Measurements from ENCODE around the gene DUSP28. TPM values are rescaled to one million over a fixed set of nuclear protein-coding genes. Genes with fewer than 3 reads are reported as not detected.

The DUSP28 gene
- total RNA-seq, 1 donor = 4.7 TPM

DNA sequence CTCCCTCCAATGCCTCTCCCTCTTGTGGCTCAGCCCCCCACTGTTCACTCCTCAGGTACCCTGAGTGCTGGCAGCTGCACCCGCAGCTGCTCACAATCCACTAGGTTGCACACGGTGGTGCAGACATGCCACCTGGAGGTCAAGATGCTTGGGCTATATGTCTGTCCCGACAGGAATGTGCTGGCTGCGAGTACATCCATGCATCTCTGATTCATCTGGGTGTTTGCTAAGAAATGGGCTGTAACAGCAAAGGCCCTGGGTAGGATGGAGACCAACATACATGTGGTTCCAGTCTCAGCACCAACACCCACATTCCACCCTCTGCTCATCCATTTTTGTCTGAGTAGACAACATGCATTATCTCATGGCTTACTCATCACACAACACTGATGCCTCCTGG, 33.6 kb upstream of the DUSP28 start:
- Histone ChIP-seq H3K79me2 (ENCODE audit: insufficient read depth, low read length) (no peaks in the 10 kb centered on the region), H3K4me3 (ENCODE audit: insufficient read depth, low read length) (no peak overlapping the region), H3K36me3 (ENCODE audit: insufficient read depth, low read length) (no peaks in the 10 kb centered on the region), H3K4me2 (ENCODE audit: insufficient read depth, low read length) (no peak overlapping the region), H3K27ac (ENCODE audit: low read depth, low read length) (no peak overlapping the region), H3K9me3 (ENCODE audit: low read depth, low read length) (peaks cover 2% of the 10 kb centered on the region), H2AFZ (ENCODE audit: low read length) (no peak overlapping the region), H4K20me1 (ENCODE audit: insufficient read depth, low read length) (no peaks in the 10 kb centered on the region), H3K4me1 (ENCODE audit: insufficient read depth, low read length) (no peaks in the 10 kb centered on the region), H3K27me3 (ENCODE audit: insufficient read depth, low read length) (no peaks in the 10 kb centered on the region)
- DNase-seq (ENCODE audit: insufficient read length, low spot score, missing footprints) = no peak
- no peak for TF ChIP-seq CTCF (IDR thresholded peaks at IDR 0.05; ENCODE audit: extremely low read depth, low read depth, low read length)

DNA sequence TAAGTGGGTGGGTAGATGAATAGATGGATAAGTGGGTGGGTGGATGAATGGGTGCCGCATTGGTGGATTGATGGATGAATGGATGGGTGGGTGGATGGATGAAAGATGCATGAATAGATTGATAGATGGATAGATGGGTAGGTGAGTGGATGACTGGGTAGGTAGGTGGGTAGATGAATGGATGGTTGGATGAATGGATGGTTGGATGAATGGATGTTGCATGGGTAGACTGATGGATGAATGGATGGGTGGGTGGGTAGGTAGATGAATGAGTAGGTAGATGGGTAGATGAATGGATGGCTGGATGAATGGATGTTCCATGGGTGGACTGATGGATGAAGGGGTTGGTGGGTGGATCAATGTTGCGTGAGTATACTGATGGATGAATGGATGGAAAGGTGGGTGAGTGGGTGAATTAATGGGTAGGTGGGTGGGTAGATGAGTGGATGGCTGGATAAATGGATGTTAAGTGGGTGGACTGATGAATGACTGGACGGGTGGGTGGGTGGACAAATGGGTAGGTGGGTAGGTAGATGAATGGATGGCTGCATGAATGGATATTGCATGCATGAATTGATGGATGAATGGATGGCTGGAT, 32.9 kb upstream of the DUSP28 start:
- Histone ChIP-seq H3K9me3 (ENCODE audit: low read depth, low read length) (peaks cover 2% of the 10 kb centered on the region), H2AFZ (ENCODE audit: low read length) (no peak overlapping the region), H4K20me1 (ENCODE audit: insufficient read depth, low read length) (no peaks in the 10 kb centered on the region), H3K4me2 (ENCODE audit: insufficient read depth, low read length) (no peak overlapping the region), H3K27ac (ENCODE audit: low read depth, low read length) (no peak overlapping the region), H3K36me3 (ENCODE audit: insufficient read depth, low read length) (no peaks in the 10 kb centered on the region), H3K4me3 (ENCODE audit: insufficient read depth, low read length) (no peak overlapping the region), H3K27me3 (ENCODE audit: insufficient read depth, low read length) (no peaks in the 10 kb centered on the region), H3K79me2 (ENCODE audit: insufficient read depth, low read length) (no peaks in the 10 kb centered on the region), H3K4me1 (ENCODE audit: insufficient read depth, low read length) (no peaks in the 10 kb centered on the region)
- DNase-seq (ENCODE audit: insufficient read length, low spot score, missing footprints) = peak; percentile 43
- TF ChIP-seq CTCF (IDR thresholded peaks at IDR 0.05; ENCODE audit: extremely low read depth, low read depth, low read length) = no peak

GRCh38 chr2:240528406-240529040, 31.6 kb upstream of the DUSP28 start:
- Histone ChIP-seq H3K79me2 (ENCODE audit: insufficient read depth, low read length) (no peaks in the 10 kb centered on the region), H2AFZ (ENCODE audit: low read length) (no peak overlapping the region), H3K4me1 (ENCODE audit: insufficient read depth, low read length) (no peaks in the 10 kb centered on the region), H3K27ac (ENCODE audit: low read depth, low read length) (no peak overlapping the region), H3K9me3 (ENCODE audit: low read depth, low read length) (peaks cover 2% of the 10 kb centered on the region), H3K27me3 (ENCODE audit: insufficient read depth, low read length) (no peaks in the 10 kb centered on the region), H4K20me1 (ENCODE audit: insufficient read depth, low read length) (no peaks in the 10 kb centered on the region), H3K4me2 (ENCODE audit: insufficient read depth, low read length) (no peak overlapping the region), H3K36me3 (ENCODE audit: insufficient read depth, low read length) (peaks cover 4% of the 10 kb centered on the region), H3K4me3 (ENCODE audit: insufficient read depth, low read length) (no peak overlapping the region)
- no peak for TF ChIP-seq CTCF (IDR thresholded peaks at IDR 0.05; ENCODE audit: extremely low read depth, low read depth, low read length)
- DNase-seq (ENCODE audit: insufficient read length, low spot score, missing footprints) = peak; percentile 65

GRCh38 chr2:240529344-240529999, 30.7 kb upstream of the DUSP28 start:
- H3K4me2 ChIP-seq (ENCODE audit: insufficient read depth, low read length) = no peak overlapping the region
- H4K20me1 ChIP-seq (ENCODE audit: insufficient read depth, low read length) = no peaks in the 10 kb centered on the region
- H3K27me3 ChIP-seq (ENCODE audit: insufficient read depth, low read length) = no peaks in the 10 kb centered on the region
- no peaks in the 10 kb centered on the region for H3K79me2 ChIP-seq (ENCODE audit: insufficient read depth, low read length)
- no peaks in the 10 kb centered on the region for H3K4me1 ChIP-seq (ENCODE audit: insufficient read depth, low read length)
- no peak for TF ChIP-seq CTCF (IDR thresholded peaks at IDR 0.05; ENCODE audit: extremely low read depth, low read depth, low read length)
- H3K36me3 ChIP-seq (ENCODE audit: insufficient read depth, low read length) = peaks cover 4% of the 10 kb centered on the region
- DNase-seq (ENCODE audit: insufficient read length, low spot score, missing footprints) = peak; percentile 44
- no peak overlapping the region for H3K27ac ChIP-seq (ENCODE audit: low read depth, low read length)
- H2AFZ ChIP-seq (ENCODE audit: low read length) = no peak overlapping the region
- H3K9me3 ChIP-seq (ENCODE audit: low read depth, low read length) = peaks cover 2% of the 10 kb centered on the region
- no peak overlapping the region for H3K4me3 ChIP-seq (ENCODE audit: insufficient read depth, low read length)
